ENCODE data around the gene ABR.

GRCh38 chr17:1179818-1180742, at the start of gene ABR:
- no peak for TF ChIP-seq CTCF (IDR thresholded peaks at IDR 0.05)
- peak in 1 of 2 donors; percentile 83 for TF ChIP-seq POLR2A (IDR thresholded peaks at IDR 0.05)
